Mucosa of stomach (tissue), 1 donor: ENCODE data around the gene PEAK3.

Experiments
- H3K27me3 ChIP-seq: one replicate; pipeline ENCODE4 v1.7.0; 2013; ENCODE audit warnings: mild to moderate bottlenecking, low read length; ENCODE audit not compliant: control insufficient read depth, insufficient read depth
- H3K36me3 ChIP-seq: one replicate; pipeline ENCODE4 v1.7.0; 2013; ENCODE audit warnings: low read length; ENCODE audit not compliant: control insufficient read depth, insufficient read depth
- H3K4me1 ChIP-seq: one replicate; pipeline ENCODE4 v1.7.0; 2013; ENCODE audit warnings: mild to moderate bottlenecking, low read length; ENCODE audit not compliant: control insufficient read depth, insufficient read depth
- H3K4me3 ChIP-seq: one replicate; pipeline ENCODE4 v1.7.0; 2013; ENCODE audit warnings: low read length
- H3K9ac ChIP-seq: one replicate; pipeline ENCODE4 v1.7.0; 2013; ENCODE audit warnings: mild to moderate bottlenecking, low read length, moderate library complexity
- H3K9me3 ChIP-seq: one replicate; pipeline ENCODE4 v1.7.0; 2013; ENCODE audit warnings: mild to moderate bottlenecking, low read length, moderate library complexity; ENCODE audit not compliant: control insufficient read depth
- donor health status: Pancreatic carcinoma.

The PEAK3 gene

DNA sequence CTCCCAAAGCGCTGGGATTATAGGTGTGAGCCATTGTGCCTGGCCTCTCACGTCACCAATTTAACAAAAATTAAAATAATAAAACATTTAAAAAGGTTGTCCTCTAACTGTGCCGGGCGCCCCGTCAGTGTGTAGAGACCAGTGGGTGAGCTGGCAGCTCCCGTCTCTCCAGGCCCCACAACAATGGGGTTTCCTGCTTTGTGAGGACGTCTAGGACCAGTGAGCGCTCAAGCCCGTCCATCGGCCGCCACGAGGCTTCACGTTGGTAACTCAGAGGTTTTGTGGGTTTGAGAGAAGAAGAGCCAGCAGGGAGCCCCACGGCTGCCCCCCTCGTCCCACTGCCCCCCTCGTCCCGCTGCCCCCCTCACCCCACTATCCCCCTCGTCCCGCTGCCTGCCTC, 41.7 kb upstream of the PEAK3 start:
- H3K36me3 ChIP-seq = no peaks in the 10 kb centered on the region
- peaks cover 12% of the 10 kb centered on the region for H3K4me1 ChIP-seq
- H3K9me3 ChIP-seq = no peaks in the 10 kb centered on the region
- H3K4me3 ChIP-seq = no peak overlapping the region
- H3K27me3 ChIP-seq = no peaks in the 10 kb centered on the region
- H3K9ac ChIP-seq = no peak overlapping the region

DNA sequence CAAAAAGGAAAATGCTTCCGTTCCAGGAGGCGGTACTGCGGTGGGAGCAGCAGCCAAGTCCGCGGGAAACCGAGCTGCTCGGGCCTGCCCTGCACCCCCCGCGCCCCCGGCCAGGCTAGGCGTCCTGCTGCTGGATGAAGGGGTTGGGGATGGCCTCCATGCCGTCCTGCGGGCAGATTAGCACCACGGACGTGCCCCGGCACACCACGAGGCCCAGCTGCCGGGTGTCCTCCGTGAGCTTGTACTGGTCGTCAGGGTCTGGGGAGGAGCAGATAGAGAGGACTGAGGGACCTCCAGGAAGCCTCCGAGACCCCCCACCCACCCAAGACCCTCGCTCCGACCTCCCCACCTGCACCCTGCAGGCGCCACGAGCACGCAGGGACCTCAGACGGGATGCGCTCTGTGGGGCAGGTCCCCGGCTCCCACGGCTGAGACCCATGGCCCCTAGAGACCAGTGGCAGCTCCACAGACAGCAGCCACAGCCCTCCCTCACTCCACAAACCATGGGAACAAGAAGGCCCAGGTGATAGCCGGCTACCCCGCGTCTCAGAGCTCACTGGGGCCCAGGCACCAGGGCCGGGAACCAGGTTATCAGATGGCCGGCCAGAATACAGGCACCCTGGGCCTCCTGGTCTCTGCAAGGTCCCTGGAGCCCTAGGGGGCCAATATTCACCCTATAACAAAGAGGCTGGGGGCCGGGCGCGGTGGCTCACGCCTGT, 39.7 kb upstream of the PEAK3 start:
- no peak overlapping the region for H3K4me3 ChIP-seq
- H3K27me3 ChIP-seq = no peaks in the 10 kb centered on the region
- H3K4me1 ChIP-seq = peaks cover 2% of the 10 kb centered on the region
- H3K9ac ChIP-seq = no peak overlapping the region
- no peaks in the 10 kb centered on the region for H3K9me3 ChIP-seq
- no peaks in the 10 kb centered on the region for H3K36me3 ChIP-seq

DNA sequence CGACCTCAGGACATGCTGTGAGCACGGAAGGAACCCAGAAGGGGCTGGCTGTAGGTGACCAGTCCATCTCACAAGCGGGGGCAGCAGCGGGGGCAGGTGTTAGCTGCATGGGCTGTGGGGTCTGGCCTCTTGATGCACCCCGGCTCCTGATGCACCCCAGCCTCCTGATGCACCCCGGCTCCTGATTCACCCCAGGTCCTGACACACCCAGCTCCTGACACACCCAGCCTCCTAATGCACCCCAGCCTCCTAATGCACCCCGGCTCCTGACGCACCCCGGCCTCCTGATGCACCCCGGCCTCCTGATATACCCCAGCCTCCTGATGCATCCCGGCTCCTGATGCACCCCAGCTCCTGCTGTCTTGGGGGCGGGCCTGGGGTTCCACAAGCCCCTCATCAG, 39.0 kb upstream of the PEAK3 start:
- Histone ChIP-seq H3K9ac (no peak overlapping the region), H3K36me3 (no peaks in the 10 kb centered on the region), H3K27me3 (no peaks in the 10 kb centered on the region), H3K9me3 (no peaks in the 10 kb centered on the region), H3K4me3 (no peak overlapping the region), H3K4me1 (no peaks in the 10 kb centered on the region)

- Histone ChIP-seq H3K9me3 (no peaks in the 10 kb centered on the region), H3K36me3 (no peaks in the 10 kb centered on the region), H3K4me1 (no peaks in the 10 kb centered on the region), H3K27me3 (no peaks in the 10 kb centered on the region), H3K9ac (no peak overlapping the region), H3K4me3 (no peak overlapping the region)
Measured at GRCh38 chr19:2320049-2320448, 38.1 kb upstream of the PEAK3 start.

GRCh38 chr19:2319551-2319950, 37.6 kb upstream of the PEAK3 start:
- Histone ChIP-seq H3K4me3 (no peak overlapping the region), H3K9me3 (no peaks in the 10 kb centered on the region), H3K27me3 (no peaks in the 10 kb centered on the region), H3K36me3 (no peaks in the 10 kb centered on the region), H3K4me1 (no peaks in the 10 kb centered on the region), H3K9ac (no peak overlapping the region)

DNA sequence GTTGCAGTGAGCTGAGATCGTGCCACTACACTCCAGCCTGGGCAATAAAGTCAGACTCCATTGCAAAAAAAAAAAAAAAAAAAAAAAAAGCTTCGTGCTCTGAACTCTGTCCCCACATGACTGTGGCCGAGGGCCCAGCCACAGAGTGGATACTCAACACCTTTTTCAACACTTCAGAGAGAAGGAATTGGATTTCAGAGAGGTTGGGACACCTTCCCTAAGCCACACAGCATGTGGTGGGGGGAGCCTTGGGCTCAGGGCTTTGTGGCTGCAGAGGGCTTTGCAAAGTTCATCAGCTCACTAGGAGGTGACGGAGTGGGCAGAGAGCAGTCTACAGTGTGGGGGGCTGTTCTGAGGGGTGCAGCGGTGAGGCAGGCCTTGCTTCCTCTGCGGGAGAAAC, 36.9 kb upstream of the PEAK3 start:
- Histone ChIP-seq H3K9me3 (no peaks in the 10 kb centered on the region), H3K27me3 (no peaks in the 10 kb centered on the region), H3K9ac (no peak overlapping the region), H3K4me1 (no peaks in the 10 kb centered on the region), H3K4me3 (no peak overlapping the region), H3K36me3 (no peaks in the 10 kb centered on the region)

DNA sequence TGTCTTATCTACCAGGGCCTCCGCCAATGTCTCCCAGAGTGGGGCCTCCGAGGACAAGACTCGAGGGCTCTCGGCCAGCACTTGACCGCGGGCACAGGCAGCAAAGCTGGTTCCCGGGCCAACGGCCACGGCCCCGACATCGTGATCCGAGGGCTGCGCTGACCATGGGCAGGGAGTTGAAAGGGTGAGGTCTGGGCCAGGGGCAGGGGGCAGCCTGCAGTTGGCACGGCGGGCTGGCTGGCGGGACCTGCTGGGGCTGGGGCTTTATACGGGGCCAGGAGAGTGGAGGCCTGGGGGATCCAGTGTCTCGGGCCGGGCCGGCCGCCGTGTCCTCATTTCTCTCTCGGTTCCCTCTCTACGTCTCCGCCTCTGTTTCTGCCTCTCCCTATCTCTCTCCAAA, 35.8 kb upstream of the PEAK3 start:
- Histone ChIP-seq H3K9me3 (no peaks in the 10 kb centered on the region), H3K9ac (no peak overlapping the region), H3K36me3 (no peaks in the 10 kb centered on the region), H3K4me1 (no peaks in the 10 kb centered on the region), H3K4me3 (no peak overlapping the region), H3K27me3 (peaks cover 6% of the 10 kb centered on the region)

DNA sequence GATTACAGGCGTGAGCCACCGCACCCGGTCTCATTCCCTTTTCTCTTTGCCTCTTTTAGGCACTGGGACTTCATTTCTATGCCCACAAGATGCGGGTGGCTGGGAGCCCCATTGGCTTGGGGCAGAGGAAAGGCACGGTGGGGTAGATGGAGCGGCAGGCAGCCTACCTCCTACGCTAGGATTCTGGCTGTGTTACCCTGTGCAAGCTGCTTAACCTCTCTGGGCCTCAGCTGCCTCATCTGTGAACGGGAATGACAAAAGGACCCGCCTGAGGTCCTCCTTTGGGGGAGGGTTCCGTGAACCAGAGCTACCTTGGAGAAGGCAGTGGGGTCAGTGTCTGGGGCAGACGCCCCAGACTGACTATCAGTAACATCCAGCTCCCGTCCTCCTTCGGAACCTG, 35.3 kb upstream of the PEAK3 start:
- no peaks in the 10 kb centered on the region for H3K36me3 ChIP-seq
- H3K4me1 ChIP-seq = no peaks in the 10 kb centered on the region
- no peaks in the 10 kb centered on the region for H3K9me3 ChIP-seq
- peaks cover 11% of the 10 kb centered on the region for H3K27me3 ChIP-seq
- no peak overlapping the region for H3K9ac ChIP-seq
- H3K4me3 ChIP-seq = no peak overlapping the region

DNA sequence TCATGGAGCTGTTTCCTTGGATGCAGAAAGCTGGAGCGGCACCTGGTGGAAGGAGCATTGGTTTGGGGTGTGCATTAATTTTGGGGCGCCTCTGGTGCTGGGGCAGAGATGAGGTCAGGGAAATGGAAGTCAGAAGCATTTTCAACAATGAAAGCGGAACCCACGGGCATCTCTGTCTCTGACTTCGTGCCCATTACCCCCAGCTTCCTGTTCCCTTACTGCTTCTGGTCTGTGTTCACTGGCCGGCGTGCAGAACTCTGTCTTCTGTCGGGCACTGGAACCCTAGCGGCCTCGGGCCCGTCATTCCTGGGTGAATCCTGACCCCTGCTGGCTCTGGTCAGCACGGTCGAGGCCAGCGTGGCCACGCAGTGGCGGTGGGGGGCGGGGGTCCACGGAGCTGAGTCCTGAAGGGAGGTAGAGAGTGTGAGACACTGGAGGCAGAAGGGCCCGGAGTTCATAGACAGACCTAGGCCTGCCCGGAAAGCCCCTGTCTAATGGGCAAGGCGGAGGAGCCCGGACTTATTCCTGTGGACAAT, 33.9 kb upstream of the PEAK3 start:
- Histone ChIP-seq H3K9me3 (no peaks in the 10 kb centered on the region), H3K27me3 (peaks cover 14% of the 10 kb centered on the region), H3K36me3 (no peaks in the 10 kb centered on the region), H3K4me1 (no peaks in the 10 kb centered on the region), H3K9ac (no peak overlapping the region), H3K4me3 (no peak overlapping the region)

- Histone ChIP-seq H3K27me3 (peaks cover 16% of the 10 kb centered on the region), H3K9me3 (no peaks in the 10 kb centered on the region), H3K4me1 (no peaks in the 10 kb centered on the region), H3K9ac (no peak overlapping the region), H3K36me3 (no peaks in the 10 kb centered on the region), H3K4me3 (no peak overlapping the region)
Measured at GRCh38 chr19:2315121-2315817, 33.3 kb upstream of the PEAK3 start.

DNA sequence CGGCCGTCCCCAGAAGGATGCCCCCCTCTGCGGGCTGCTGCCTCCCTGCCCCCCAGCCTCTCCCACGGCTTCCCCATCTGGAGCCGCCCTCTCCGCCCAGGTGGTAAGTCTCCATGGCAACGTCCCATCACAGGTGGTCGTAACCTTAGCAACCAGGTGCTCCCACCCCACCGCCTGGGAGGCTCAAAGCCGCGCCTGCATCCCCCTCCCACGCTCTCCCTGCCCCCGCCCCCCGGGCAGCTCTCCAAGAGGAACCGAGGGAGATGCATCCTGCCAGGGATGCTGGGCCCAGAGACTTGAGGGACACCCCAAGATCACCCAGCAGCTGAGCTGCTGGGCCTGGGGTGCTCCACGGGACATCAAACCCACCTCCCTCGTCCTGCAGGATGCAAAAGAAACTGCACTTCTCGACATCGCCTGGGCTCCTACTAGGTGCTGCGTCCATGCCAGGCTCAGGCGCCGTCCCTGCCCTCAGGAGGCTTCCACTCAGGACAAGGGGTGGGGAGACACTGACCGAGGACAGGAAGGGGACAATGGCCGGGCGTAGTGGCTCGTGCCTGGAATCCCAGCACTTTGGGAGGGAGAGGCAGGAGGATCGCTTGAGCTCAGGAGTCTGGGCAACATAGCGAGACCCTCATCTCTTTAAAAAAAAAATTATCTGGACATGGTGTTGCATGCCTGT, 31.0 kb upstream of the PEAK3 start:
- no peak overlapping the region for H3K9ac ChIP-seq
- no peaks in the 10 kb centered on the region for H3K9me3 ChIP-seq
- H3K27me3 ChIP-seq = peaks cover 31% of the 10 kb centered on the region
- no peaks in the 10 kb centered on the region for H3K36me3 ChIP-seq
- H3K4me3 ChIP-seq = no peak overlapping the region
- H3K4me1 ChIP-seq = no peaks in the 10 kb centered on the region

- H3K4me3 ChIP-seq = no peak overlapping the region
- no peaks in the 10 kb centered on the region for H3K36me3 ChIP-seq
- H3K9me3 ChIP-seq = no peaks in the 10 kb centered on the region
- peaks cover 48% of the 10 kb centered on the region for H3K27me3 ChIP-seq
- no peaks in the 10 kb centered on the region for H3K4me1 ChIP-seq
- no peak overlapping the region for H3K9ac ChIP-seq
Measured at GRCh38 chr19:2311093-2311492, 29.1 kb upstream of the PEAK3 start.
